Endothelial cell (in vitro differentiated cells): ENCODE data around the gene TANGO6. TPM values are rescaled to one million over a fixed set of nuclear protein-coding genes. Genes with fewer than 3 reads are reported as not detected.

Experiments
- DNase-seq: peaks from one replicate; pipeline ENCODE4 v3.0.0; 2021; ENCODE audit warnings: low spot score
- H3K27ac Mint-ChIP-seq: one replicate; pipeline ENCODE4 v1.8.0; 2021; ENCODE audit warnings: mixed read lengths, inconsistent platforms; ENCODE audit not compliant: unreplicated experiment
- H3K27me3 Mint-ChIP-seq: one replicate; pipeline ENCODE4 v1.8.0; 2021; ENCODE audit warnings: mild to moderate bottlenecking, moderate library complexity, mixed read lengths, inconsistent platforms; ENCODE audit not compliant: unreplicated experiment
- H3K36me3 Mint-ChIP-seq: one replicate; pipeline ENCODE4 v1.8.0; 2021; ENCODE audit warnings: mild to moderate bottlenecking, low read depth, mixed read lengths, inconsistent platforms; ENCODE audit not compliant: unreplicated experiment
- H3K4me1 Mint-ChIP-seq: one replicate; pipeline ENCODE4 v1.8.0; 2021; ENCODE audit warnings: mild to moderate bottlenecking, mixed read lengths, inconsistent platforms; ENCODE audit not compliant: unreplicated experiment
- H3K4me3 Mint-ChIP-seq: one replicate; pipeline ENCODE4 v1.8.0; 2021; ENCODE audit warnings: mild to moderate bottlenecking, mixed read lengths, inconsistent platforms; ENCODE audit not compliant: unreplicated experiment
- H3K9me3 Mint-ChIP-seq: one replicate; pipeline ENCODE4 v1.8.0; 2021; ENCODE audit warnings: mixed read lengths, inconsistent platforms; ENCODE audit not compliant: unreplicated experiment
- CTCF ChIP-seq: fragments of 200-600 bp; sonication (generic); IDR thresholded peaks from one replicate; pipeline ENCODE4 v1.5.0; 2021; ENCODE audit warnings: antibody characterized with exemption; ENCODE audit not compliant: unreplicated experiment
- total RNA-seq: library from RNA; stranded (reverse); fragmentation: NEBNext Ultra II Directional; extraction: Animal tissue kit (Norgen Biotek cat#: 25700); gene quantifications from one replicate; pipeline ENCODE4 v1.2.1, GENCODE V29; 2021; ENCODE audit not compliant: unreplicated experiment

TANGO6 gene
- total RNA-seq, 1 donor from 2014 or later: 10.4 TPM

GRCh38 chr16:68848786-68849185, 5.5 kb downstream of the TANGO6 start:
- Mint-ChIP-seq H3K4me1 (peaks cover 6% of the 10 kb centered on the region), H3K9me3 (no peaks in the 10 kb centered on the region), H3K36me3 (no peaks in the 10 kb centered on the region), H3K27ac (no peak overlapping the region), H3K27me3 (no peaks in the 10 kb centered on the region), H3K4me3 (no peak overlapping the region)
- DNase-seq: no peak
- TF ChIP-seq CTCF: no peak

DNA sequence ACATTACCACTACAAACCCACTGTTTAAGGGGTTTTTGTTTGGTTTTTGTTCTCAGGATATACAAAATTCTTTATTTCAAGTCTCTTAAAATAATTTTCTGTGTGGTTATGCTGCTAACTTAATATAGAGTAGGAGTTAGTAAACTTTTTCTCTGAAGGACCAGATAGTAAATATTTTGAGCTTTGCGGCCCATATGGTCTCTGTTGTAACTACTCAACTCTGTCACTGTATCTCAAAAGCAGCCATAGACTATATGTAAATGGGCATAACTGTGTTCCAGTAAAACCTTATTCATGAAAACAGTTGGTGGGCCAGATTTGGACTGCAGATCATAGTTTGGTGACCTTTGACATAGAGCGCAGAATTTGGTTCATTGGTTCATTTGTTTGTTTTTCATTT, 7.2 kb downstream of the TANGO6 start:
- TF ChIP-seq CTCF: no peak
- no peak for DNase-seq
- Mint-ChIP-seq H3K9me3 (no peaks in the 10 kb centered on the region), H3K36me3 (no peaks in the 10 kb centered on the region), H3K4me3 (no peak overlapping the region), H3K27ac (no peak overlapping the region), H3K4me1 (no peaks in the 10 kb centered on the region), H3K27me3 (no peaks in the 10 kb centered on the region)

- Mint-ChIP-seq H3K9me3 (no peaks in the 10 kb centered on the region), H3K36me3 (no peaks in the 10 kb centered on the region), H3K27ac (no peak overlapping the region), H3K4me1 (no peaks in the 10 kb centered on the region), H3K27me3 (no peaks in the 10 kb centered on the region), H3K4me3 (no peak overlapping the region)
- DNase-seq: no peak
- TF ChIP-seq CTCF: no peak
These were observed 8.3 kb downstream of the TANGO6 start for GRCh38 chr16:68851601-68852000.

DNA sequence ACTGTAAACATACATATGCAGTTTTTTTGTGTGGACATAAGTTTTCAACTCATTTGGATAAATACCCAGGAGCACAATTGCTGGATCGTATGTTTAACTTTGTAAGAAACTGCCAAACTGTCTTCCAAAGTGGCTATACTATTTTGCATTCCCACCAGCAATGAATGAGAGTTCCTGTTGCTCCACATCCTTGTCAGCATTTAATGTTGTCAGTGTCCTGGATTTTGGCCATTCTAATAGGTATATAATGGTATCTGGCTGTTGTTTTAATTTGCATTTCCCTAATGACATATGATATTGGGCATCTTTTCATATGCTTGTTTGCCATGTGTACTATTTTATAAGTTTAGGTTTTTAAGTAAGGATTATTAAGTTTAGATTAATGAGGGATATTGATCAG, 14.1 kb downstream of the TANGO6 start:
- DNase-seq: no peak
- Mint-ChIP-seq H3K4me1 (no peaks in the 10 kb centered on the region), H3K27ac (no peak overlapping the region), H3K36me3 (no peaks in the 10 kb centered on the region), H3K4me3 (no peak overlapping the region), H3K27me3 (no peaks in the 10 kb centered on the region), H3K9me3 (no peaks in the 10 kb centered on the region)
- no peak for TF ChIP-seq CTCF

GRCh38 chr16:68859828-68860227, 16.5 kb downstream of the TANGO6 start:
- no peaks in the 10 kb centered on the region for H3K4me1 Mint-ChIP-seq
- H3K27ac Mint-ChIP-seq: no peak overlapping the region
- H3K27me3 Mint-ChIP-seq: no peaks in the 10 kb centered on the region
- no peaks in the 10 kb centered on the region for H3K9me3 Mint-ChIP-seq
- H3K36me3 Mint-ChIP-seq: no peaks in the 10 kb centered on the region
- no peak for DNase-seq
- TF ChIP-seq CTCF: no peak
- no peak overlapping the region for H3K4me3 Mint-ChIP-seq
